Measurements from ENCODE around the gene TRAPPC5. TPM values are rescaled to one million over a fixed set of nuclear protein-coding genes. Genes with fewer than 3 reads are reported as not detected.

TRAPPC5 gene
- total RNA-seq, 2 donors from 2014 or later = 69.8 to 70.0 TPM

GRCh38 chr19:7703332-7703731 is 22.7 kb downstream of the TRAPPC5 start:
- no peak for DNase-seq (ENCODE audit: low spot score)
- H3K9me3 ChIP-seq = no peaks in the 10 kb centered on the region
- no peak overlapping the region for H3K4me3 ChIP-seq
- H3K36me3 ChIP-seq = no peaks in the 10 kb centered on the region
- no peak for ATAC-seq (ENCODE audit: insufficient number of reproducible peaks, low FRiP score, low read depth)
- no peaks in the 10 kb centered on the region for H3K27me3 ChIP-seq (replicated peaks; ENCODE audit: insufficient read depth)
- H3K27ac ChIP-seq = no peak overlapping the region
- TF ChIP-seq CTCF (IDR thresholded peaks at IDR 0.05) = no peak
- H3K4me1 ChIP-seq (ENCODE audit: control insufficient read depth in 1 of 2, low read depth in 2 of 2) = no peaks in the 10 kb centered on the region

GRCh38 chr19:7704280-7705060 is 23.8 kb downstream of the TRAPPC5 start:
- H3K27ac ChIP-seq = no peak overlapping the region
- H3K36me3 ChIP-seq = no peaks in the 10 kb centered on the region
- DNase-seq (ENCODE audit: low spot score) = no peak
- no peak for ATAC-seq (ENCODE audit: insufficient number of reproducible peaks, low FRiP score, low read depth)
- no peak for TF ChIP-seq CTCF (IDR thresholded peaks at IDR 0.05)
- H3K9me3 ChIP-seq = no peaks in the 10 kb centered on the region
- no peaks in the 10 kb centered on the region for H3K4me1 ChIP-seq (ENCODE audit: control insufficient read depth in 1 of 2, low read depth in 2 of 2)
- H3K27me3 ChIP-seq (replicated peaks; ENCODE audit: insufficient read depth) = no peaks in the 10 kb centered on the region
- H3K4me3 ChIP-seq = no peak overlapping the region

- TF ChIP-seq CTCF (IDR thresholded peaks at IDR 0.05) = no peak
- ATAC-seq (ENCODE audit: insufficient number of reproducible peaks, low FRiP score, low read depth) = no peak
- no peaks in the 10 kb centered on the region for H3K4me1 ChIP-seq (ENCODE audit: control insufficient read depth in 1 of 2, low read depth in 2 of 2)
- H3K27me3 ChIP-seq (replicated peaks; ENCODE audit: insufficient read depth) = no peaks in the 10 kb centered on the region
- H3K4me3 ChIP-seq = no peak overlapping the region
- H3K27ac ChIP-seq = no peak overlapping the region
- H3K36me3 ChIP-seq = no peaks in the 10 kb centered on the region
- H3K9me3 ChIP-seq = no peaks in the 10 kb centered on the region
- DNase-seq (ENCODE audit: low spot score) = no peak
Measured at GRCh38 chr19:7705387-7706187, 25.0 kb downstream of the TRAPPC5 start.

- no peak for TF ChIP-seq CTCF (IDR thresholded peaks at IDR 0.05)
- H3K9me3 ChIP-seq = no peaks in the 10 kb centered on the region
- ATAC-seq (ENCODE audit: insufficient number of reproducible peaks, low FRiP score, low read depth) (no peak), DNase-seq (ENCODE audit: low spot score) (no peak)
- no peaks in the 10 kb centered on the region for H3K4me1 ChIP-seq (ENCODE audit: control insufficient read depth in 1 of 2, low read depth in 2 of 2)
- no peak overlapping the region for H3K27ac ChIP-seq
- H3K4me3 ChIP-seq = no peak overlapping the region
- no peaks in the 10 kb centered on the region for H3K27me3 ChIP-seq (replicated peaks; ENCODE audit: insufficient read depth)
- H3K36me3 ChIP-seq = no peaks in the 10 kb centered on the region
Measured at GRCh38 chr19:7706188-7706954, 25.7 kb downstream of the TRAPPC5 start.

Measured in thoracic aorta (tissue), 2 donors.